Measurements from ENCODE around the gene MAFB. TPM values are rescaled to one million over a fixed set of nuclear protein-coding genes. Genes with fewer than 3 reads are reported as not detected.

MAFB gene
- total RNA-seq, 2 donors from 2014 or later, result 0.64 to 1.6 TPM

DNA sequence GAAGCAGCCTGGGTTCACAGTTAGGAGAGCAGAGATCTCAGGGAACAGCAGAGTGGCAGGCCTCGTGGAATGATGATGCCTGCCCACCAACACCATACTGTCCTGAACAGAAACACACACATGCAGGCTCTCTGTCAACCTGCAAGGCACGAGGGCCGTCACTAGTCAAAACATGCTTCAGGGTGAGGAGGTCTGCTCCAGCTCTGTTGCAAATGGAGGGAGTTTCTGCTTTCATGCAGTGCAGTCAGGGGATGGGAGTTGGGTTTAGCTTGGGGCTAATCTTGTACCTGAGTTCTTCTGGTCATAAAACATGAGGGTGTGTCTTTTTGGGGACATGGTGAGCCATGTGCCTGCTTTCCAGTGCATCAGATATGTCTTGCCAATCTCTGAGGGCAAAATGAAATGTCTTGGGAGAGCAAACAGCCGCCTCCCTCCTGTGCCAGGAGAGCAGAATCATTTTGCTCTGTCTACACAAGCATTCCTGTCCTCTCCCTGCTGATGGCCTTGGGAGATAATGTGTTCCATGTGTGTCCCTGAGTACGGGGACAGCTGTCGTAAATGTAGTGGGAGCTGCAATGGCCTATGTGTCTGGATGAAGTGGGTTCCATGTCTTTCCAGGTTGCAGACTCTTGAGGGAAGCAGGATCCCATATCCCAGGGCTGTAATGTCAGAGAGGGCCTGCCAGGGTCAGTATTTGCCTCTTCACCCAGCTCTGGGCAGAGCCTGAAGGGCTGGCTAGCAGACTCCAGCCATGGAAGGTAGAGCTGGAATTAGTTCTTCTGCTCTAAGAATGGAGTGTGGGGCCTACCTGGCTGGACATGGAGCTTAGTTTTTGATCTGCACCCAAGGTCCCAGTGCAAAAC lies 40.6 kb downstream of the MAFB start:
- no peaks in the 10 kb centered on the region for H3K4me1 Mint-ChIP-seq (ENCODE audit: low read depth in 2 of 2)
- H3K9me3 Mint-ChIP-seq, result no peaks in the 10 kb centered on the region
- no peak for DNase-seq (ENCODE audit: low spot score)
- H3K27me3 Mint-ChIP-seq, result peaks cover 13 to 26% of the 10 kb centered on the region in 2 donors
- H3K36me3 Mint-ChIP-seq, result no peaks in the 10 kb centered on the region
- H3K27ac Mint-ChIP-seq, result no peak overlapping the region
- no peak for ATAC-seq
- H3K4me3 Mint-ChIP-seq, result no peak overlapping the region

DNA sequence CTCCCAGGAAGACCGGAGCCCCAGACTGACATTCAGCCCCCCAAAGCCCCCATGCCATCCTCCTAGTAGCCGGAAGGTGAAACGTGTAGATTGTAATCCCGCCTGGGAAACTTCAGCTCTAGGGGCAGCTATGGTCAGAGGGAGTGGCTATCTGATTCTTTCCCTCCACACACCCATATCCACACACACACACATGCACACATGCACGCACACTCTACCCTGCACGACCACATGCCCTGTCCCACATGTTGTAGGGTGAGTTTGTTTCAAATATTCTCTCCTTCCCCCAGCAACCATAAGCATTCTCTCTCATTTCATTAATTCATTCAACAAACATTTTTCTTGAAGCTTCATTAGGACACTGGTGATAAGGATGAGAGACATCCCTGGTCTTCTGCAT lies 42.2 kb downstream of the MAFB start:
- DNase-seq (ENCODE audit: low spot score), result no peak
- H3K27me3 Mint-ChIP-seq, result peaks cover 13 to 21% of the 10 kb centered on the region in 2 donors

GRCh38 chr20:40646361-40646760 lies 42.7 kb downstream of the MAFB start:
- Mint-ChIP-seq H3K9me3 (no peaks in the 10 kb centered on the region), H3K4me3 (no peak overlapping the region), H3K27ac (no peak overlapping the region), H3K27me3 (peaks cover 13 to 21% of the 10 kb centered on the region in 2 donors), H3K4me1 (ENCODE audit: low read depth in 2 of 2) (no peaks in the 10 kb centered on the region), H3K36me3 (no peaks in the 10 kb centered on the region)
- DNase-seq (ENCODE audit: low spot score), result no peak
- no peak for ATAC-seq

More for the DNA sequence above, 42.2 kb downstream of the MAFB start:
- ATAC-seq, result no peak
- H3K4me1 Mint-ChIP-seq (ENCODE audit: low read depth in 2 of 2), result no peaks in the 10 kb centered on the region
- H3K4me3 Mint-ChIP-seq, result no peak overlapping the region
- no peaks in the 10 kb centered on the region for H3K36me3 Mint-ChIP-seq
- no peak overlapping the region for H3K27ac Mint-ChIP-seq
- no peaks in the 10 kb centered on the region for H3K9me3 Mint-ChIP-seq

DNA sequence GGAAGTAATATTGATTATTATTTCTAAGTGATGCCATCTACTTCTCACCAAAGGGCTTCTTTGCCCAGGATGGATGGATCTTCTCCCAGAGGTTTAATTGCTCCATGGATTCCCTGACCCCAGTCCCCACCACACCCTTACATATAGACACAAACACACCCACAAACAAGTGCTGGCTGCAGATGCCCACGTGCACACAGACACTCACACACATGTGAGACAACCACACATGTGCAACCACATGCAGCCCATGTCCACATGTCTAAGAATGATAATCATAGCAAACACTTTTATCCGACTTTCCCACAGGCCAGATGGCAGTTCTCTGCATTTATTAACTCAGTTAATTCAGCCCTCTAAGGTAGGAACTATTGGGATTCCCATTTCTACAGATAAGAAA lies 44.2 kb downstream of the MAFB start:
- ATAC-seq (no peak), DNase-seq (ENCODE audit: low spot score) (no peak)
- Mint-ChIP-seq H3K27me3 (peaks cover 13 to 21% of the 10 kb centered on the region in 2 donors), H3K4me1 (ENCODE audit: low read depth in 2 of 2) (no peaks in the 10 kb centered on the region), H3K9me3 (no peaks in the 10 kb centered on the region), H3K4me3 (no peak overlapping the region), H3K36me3 (no peaks in the 10 kb centered on the region), H3K27ac (no peak overlapping the region)

DNA sequence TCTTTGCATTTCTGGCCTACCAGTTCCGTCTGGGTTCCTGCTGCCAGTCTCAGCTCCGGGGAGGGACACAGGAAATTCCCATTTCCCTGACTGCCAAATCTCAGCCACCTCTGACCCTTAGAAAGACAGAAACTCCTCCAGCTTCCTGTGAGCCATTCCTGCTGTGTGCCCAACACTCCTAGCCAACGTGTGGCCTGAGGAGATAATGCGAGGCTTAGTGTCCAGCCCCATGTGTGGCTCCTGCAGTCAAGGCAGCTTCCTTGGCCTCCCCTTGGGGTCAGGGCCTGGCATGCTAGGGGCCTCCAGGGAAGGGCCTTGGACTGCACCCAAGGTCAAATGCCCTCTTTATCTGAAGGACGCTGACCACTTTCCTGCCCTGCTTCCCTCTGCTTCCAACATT lies 45.1 kb downstream of the MAFB start:
- H3K9me3 Mint-ChIP-seq, result no peaks in the 10 kb centered on the region
- H3K36me3 Mint-ChIP-seq, result no peaks in the 10 kb centered on the region
- DNase-seq (ENCODE audit: low spot score) (no peak), ATAC-seq (no peak)
- no peak overlapping the region for H3K4me3 Mint-ChIP-seq
- no peaks in the 10 kb centered on the region for H3K4me1 Mint-ChIP-seq (ENCODE audit: low read depth in 2 of 2)
- no peak overlapping the region for H3K27ac Mint-ChIP-seq
- H3K27me3 Mint-ChIP-seq, result peaks cover 18 to 30% of the 10 kb centered on the region in 2 donors

GRCh38 chr20:40641809-40642208 lies 47.2 kb downstream of the MAFB start:
- DNase-seq (ENCODE audit: low spot score) (no peak), ATAC-seq (no peak)
- no peak overlapping the region for H3K4me3 Mint-ChIP-seq
- no peak overlapping the region for H3K27ac Mint-ChIP-seq
- H3K27me3 Mint-ChIP-seq, result peaks cover 16 to 36% of the 10 kb centered on the region in 2 donors
- no peaks in the 10 kb centered on the region for H3K9me3 Mint-ChIP-seq
- H3K4me1 Mint-ChIP-seq (ENCODE audit: low read depth in 2 of 2), result no peaks in the 10 kb centered on the region
- H3K36me3 Mint-ChIP-seq, result no peaks in the 10 kb centered on the region

DNA sequence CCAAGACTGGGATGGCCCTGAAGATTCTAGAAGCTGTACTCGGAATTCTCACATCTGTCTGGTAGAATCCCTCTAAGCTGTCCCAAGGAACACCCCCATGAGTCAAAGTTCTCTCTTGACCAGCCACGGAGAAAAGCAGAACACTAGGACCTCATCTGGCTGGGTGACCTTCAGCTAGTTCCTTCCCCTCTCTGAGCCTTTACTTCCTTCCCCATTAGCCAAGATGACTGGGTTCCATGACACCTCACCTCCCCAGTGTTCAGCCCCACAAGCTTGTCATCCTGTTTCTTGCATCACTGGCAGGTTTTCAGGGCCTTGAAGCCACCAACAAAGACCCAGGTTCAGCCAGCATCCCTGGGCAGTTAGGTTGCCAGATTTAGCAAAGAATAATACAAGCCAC lies 47.8 kb downstream of the MAFB start:
- no peak overlapping the region for H3K27ac Mint-ChIP-seq
- DNase-seq (ENCODE audit: low spot score) (no peak), ATAC-seq (no peak)

GRCh38 chr20:40640667-40641066 lies 48.4 kb downstream of the MAFB start:
- ATAC-seq, result no peak
- no peaks in the 10 kb centered on the region for H3K4me1 Mint-ChIP-seq (ENCODE audit: low read depth in 2 of 2)
- H3K27ac Mint-ChIP-seq, result no peak overlapping the region
- no peaks in the 10 kb centered on the region for H3K9me3 Mint-ChIP-seq
- H3K4me3 Mint-ChIP-seq, result no peak overlapping the region
- no peaks in the 10 kb centered on the region for H3K36me3 Mint-ChIP-seq
- H3K27me3 Mint-ChIP-seq, result peaks cover 15 to 32% of the 10 kb centered on the region in 2 donors
- no peak for DNase-seq (ENCODE audit: low spot score)

More for the DNA sequence above, 47.8 kb downstream of the MAFB start:
- Mint-ChIP-seq H3K36me3 (no peaks in the 10 kb centered on the region), H3K27me3 (peaks cover 15 to 36% of the 10 kb centered on the region in 2 donors), H3K9me3 (no peaks in the 10 kb centered on the region), H3K4me1 (ENCODE audit: low read depth in 2 of 2) (no peaks in the 10 kb centered on the region), H3K4me3 (no peak overlapping the region)

- DNase-seq (ENCODE audit: low spot score) (no peak), ATAC-seq (no peak)
- Mint-ChIP-seq H3K27me3 (peaks cover 15 to 25% of the 10 kb centered on the region in 2 donors), H3K36me3 (no peaks in the 10 kb centered on the region), H3K27ac (no peak overlapping the region), H3K4me1 (ENCODE audit: low read depth in 2 of 2) (no peaks in the 10 kb centered on the region), H3K9me3 (no peaks in the 10 kb centered on the region), H3K4me3 (no peak overlapping the region)
Measured at GRCh38 chr20:40639676-40640355, 49.2 kb downstream of the MAFB start.

GRCh38 chr20:40639132-40639531 lies 49.9 kb downstream of the MAFB start:
- H3K9me3 Mint-ChIP-seq, result no peaks in the 10 kb centered on the region

GRCh38 chr20:40638414-40638813 lies 50.6 kb downstream of the MAFB start:
- H3K4me3 Mint-ChIP-seq, result no peak overlapping the region
- DNase-seq (ENCODE audit: low spot score) (no peak), ATAC-seq (peak in 1 of 2 donors; percentile 11)
- H3K4me1 Mint-ChIP-seq (ENCODE audit: low read depth in 2 of 2), result no peaks in the 10 kb centered on the region
- no peaks in the 10 kb centered on the region for H3K36me3 Mint-ChIP-seq
- H3K27me3 Mint-ChIP-seq, result peaks cover 15 to 28% of the 10 kb centered on the region in 2 donors
- no peaks in the 10 kb centered on the region for H3K9me3 Mint-ChIP-seq
- H3K27ac Mint-ChIP-seq, result no peak overlapping the region

More at GRCh38 chr20:40639132-40639531, 49.9 kb downstream of the MAFB start:
- no peak for DNase-seq (ENCODE audit: low spot score)
- H3K4me1 Mint-ChIP-seq (ENCODE audit: low read depth in 2 of 2), result no peaks in the 10 kb centered on the region
- H3K27ac Mint-ChIP-seq, result no peak overlapping the region
- H3K36me3 Mint-ChIP-seq, result no peaks in the 10 kb centered on the region
- no peak for ATAC-seq
- H3K27me3 Mint-ChIP-seq, result peaks cover 15 to 27% of the 10 kb centered on the region in 2 donors
- no peak overlapping the region for H3K4me3 Mint-ChIP-seq

DNA sequence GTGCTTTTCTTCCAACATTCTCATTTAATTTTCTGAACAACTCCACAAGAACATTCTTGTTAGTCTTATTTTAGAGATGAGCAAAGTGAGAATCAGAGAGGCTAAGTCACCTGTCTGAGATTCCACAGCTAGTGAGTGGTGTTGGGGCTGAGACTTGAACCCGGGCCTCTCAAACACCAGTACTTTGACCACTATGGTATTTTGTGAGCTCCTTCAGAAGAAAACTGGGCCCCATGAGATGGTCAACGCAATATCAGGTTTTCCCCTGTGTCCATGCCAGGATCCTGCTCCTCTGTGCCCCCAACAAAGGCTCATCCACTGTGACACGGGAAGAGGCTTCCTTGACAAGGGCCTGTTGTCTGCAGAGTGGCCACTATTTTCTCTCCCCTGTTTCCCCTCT lies 51.9 kb downstream of the MAFB start:
- Mint-ChIP-seq H3K4me3 (no peak overlapping the region), H3K27me3 (peaks cover 13 to 28% of the 10 kb centered on the region in 2 donors), H3K9me3 (no peaks in the 10 kb centered on the region), H3K36me3 (no peaks in the 10 kb centered on the region), H3K4me1 (ENCODE audit: low read depth in 2 of 2) (no peaks in the 10 kb centered on the region), H3K27ac (no peak overlapping the region)
- DNase-seq (ENCODE audit: low spot score), result no peak
- no peak for ATAC-seq

DNA sequence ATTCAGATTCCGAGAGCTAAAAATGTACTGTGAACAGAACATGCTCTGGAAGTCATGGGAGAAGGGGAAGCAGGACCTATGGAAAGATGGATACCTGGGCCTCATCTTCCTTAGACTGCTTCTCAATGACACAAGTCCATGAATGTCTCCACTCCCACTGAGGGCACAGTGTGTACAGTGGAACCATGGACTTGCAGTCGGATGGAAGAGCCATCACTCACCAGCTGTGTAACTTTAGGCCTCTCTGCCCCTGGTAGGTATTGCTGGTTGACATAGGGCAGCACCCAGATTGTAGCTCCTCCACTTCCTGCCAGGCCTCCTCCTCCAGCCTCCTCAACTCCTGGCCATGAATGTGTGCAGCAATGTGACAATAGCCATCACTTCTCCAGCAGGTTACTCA lies 52.5 kb downstream of the MAFB start:
- Mint-ChIP-seq H3K4me3 (no peak overlapping the region), H3K36me3 (no peaks in the 10 kb centered on the region), H3K9me3 (no peaks in the 10 kb centered on the region), H3K4me1 (ENCODE audit: low read depth in 2 of 2) (no peaks in the 10 kb centered on the region), H3K27me3 (peaks cover 13 to 28% of the 10 kb centered on the region in 2 donors), H3K27ac (no peak overlapping the region)
- no peak for DNase-seq (ENCODE audit: low spot score)
- ATAC-seq, result peak; percentile 24 to 39

DNA sequence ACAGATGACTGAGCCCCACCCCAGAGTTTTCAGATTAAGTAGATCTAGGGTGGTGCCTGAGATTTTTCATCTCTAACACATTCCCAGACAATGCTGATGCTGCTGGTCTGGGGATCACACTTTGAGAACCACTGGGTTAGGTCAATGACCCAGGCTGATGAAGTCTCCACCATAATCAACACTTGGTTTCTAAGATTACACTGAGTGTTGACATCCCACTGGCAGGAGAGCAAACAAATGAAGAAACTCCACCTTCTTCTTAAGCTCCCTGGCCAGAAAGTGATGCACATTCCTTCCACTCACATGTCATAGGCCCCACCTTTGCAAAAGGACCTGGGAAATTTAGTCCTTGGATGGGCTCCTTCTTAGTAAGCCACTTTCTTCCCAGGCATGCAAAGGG lies 53.1 kb downstream of the MAFB start:
- DNase-seq (ENCODE audit: low spot score), result no peak

More for the DNA sequence above, 53.1 kb downstream of the MAFB start:
- no peak overlapping the region for H3K4me3 Mint-ChIP-seq
- H3K36me3 Mint-ChIP-seq, result no peaks in the 10 kb centered on the region
- H3K27ac Mint-ChIP-seq, result no peak overlapping the region
- ATAC-seq, result no peak
- H3K27me3 Mint-ChIP-seq, result peaks cover 13 to 28% of the 10 kb centered on the region in 2 donors
- no peaks in the 10 kb centered on the region for H3K4me1 Mint-ChIP-seq (ENCODE audit: low read depth in 2 of 2)
- no peaks in the 10 kb centered on the region for H3K9me3 Mint-ChIP-seq

Measured in natural killer cell treated with Interleukin-12 subunit alpha and Interleukin-12 subunit beta and Interleukin-15 and Interleukin-18, amount 100 ng/mL, for 72 hours (primary cell).